ENCODE measurements around the gene CES3. TPM values are rescaled to one million over a fixed set of nuclear protein-coding genes. Genes with fewer than 3 reads are reported as not detected.

The CES3 gene
- total RNA-seq, 6 donors from 2014 or later, result 1.4 to 6.2 (median 2.9) TPM

DNA sequence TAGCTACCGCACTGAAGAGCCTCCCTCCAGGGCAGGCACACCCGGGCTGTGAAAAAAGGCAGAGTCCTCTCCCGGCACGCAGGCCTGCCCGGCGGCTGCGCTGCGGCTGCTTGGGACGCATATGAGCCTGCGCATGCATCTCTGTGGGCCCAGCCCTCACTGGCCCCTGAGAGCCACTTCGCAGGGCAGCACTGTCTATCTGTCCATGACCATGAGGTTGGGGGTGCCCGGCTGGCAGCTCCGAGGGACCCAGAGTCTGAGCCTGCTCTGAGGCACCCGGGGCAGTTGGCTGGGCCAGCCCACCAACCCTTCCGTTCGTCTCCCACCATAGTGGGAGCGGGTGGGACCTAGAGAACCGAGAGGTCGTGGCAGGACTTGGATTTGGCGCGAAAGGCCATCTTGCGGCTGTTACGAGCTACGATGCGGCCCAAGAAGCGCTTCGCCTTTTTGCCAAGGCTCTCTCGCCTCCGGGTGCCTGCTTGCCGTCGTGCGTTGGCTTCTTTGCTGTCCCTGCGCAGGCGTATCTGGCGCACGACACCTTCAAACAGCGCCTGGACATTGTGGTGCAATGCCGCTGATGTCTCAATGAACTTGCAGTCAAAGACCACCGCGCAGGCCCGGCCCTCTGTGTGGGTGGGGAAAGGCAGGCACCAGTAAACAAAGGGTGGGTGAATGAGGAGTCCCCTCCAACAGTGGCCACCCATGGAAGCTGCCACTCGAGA lies 39.2 kb upstream of the CES3 start:
- H3K27ac ChIP-seq, result peak overlapping the region in 3 of 4 donors; percentile 35 to 61 (median 42)
- no peak for TF ChIP-seq EP300 (IDR thresholded peaks at IDR 0.05)
- no peak for TF ChIP-seq POLR2AphosphoS5 (IDR thresholded peaks at IDR 0.05)
- TF ChIP-seq POLR2A (IDR thresholded peaks at IDR 0.05), result no peak
- TF ChIP-seq, protein P1, sequence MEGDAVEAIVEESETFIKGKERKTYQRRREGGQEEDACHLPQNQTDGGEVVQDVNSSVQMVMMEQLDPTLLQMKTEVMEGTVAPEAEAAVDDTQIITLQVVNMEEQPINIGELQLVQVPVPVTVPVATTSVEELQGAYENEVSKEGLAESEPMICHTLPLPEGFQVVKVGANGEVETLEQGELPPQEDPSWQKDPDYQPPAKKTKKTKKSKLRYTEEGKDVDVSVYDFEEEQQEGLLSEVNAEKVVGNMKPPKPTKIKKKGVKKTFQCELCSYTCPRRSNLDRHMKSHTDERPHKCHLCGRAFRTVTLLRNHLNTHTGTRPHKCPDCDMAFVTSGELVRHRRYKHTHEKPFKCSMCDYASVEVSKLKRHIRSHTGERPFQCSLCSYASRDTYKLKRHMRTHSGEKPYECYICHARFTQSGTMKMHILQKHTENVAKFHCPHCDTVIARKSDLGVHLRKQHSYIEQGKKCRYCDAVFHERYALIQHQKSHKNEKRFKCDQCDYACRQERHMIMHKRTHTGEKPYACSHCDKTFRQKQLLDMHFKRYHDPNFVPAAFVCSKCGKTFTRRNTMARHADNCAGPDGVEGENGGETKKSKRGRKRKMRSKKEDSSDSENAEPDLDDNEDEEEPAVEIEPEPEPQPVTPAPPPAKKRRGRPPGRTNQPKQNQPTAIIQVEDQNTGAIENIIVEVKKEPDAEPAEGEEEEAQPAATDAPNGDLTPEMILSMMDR (IDR thresholded peaks at IDR 0.05), result no peak
- 74 to 81% methylated on average over 30 to 42 of the region's 42 CpGs for WGBS, 2 donors

DNA sequence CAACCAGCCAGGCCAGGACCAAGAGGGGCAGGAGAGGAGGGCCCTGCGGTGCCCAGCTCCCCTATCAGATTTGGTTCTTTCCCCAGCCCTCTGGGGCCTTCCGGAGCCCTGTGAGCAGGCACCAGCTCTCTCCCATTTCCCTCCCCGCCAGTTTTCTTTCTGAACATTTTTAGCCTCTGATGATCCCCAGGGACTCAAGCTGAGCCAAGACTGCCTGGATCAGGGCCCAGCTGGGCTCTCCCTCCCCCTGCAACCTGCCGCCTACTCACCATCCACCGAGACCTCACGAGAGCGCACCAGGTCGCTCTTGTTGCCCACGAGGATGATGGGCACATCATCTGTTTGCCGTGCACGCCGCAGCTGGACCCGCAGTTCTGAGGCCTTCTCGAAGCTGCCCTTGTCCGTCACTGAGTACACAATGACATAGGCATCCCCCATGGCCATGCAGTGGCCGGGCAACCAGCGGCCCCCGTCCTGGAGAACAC lies 37.8 kb upstream of the CES3 start:
- H3K9me3 ChIP-seq, result no peaks in the 10 kb centered on the region
- no peak for TF ChIP-seq POLR2A (IDR thresholded peaks at IDR 0.05)
- TF ChIP-seq POLR2AphosphoS5 (IDR thresholded peaks at IDR 0.05), result peak in 1 of 2 donors; percentile 12
- 66 to 68% methylated on average over 9 to 17 of the region's 18 CpGs for WGBS, 2 donors
- peak in 1 of 2 donors; percentile 73 for DNase-seq
- peaks cover 36 to 52% (median 41%) of the 10 kb centered on the region in 4 donors for H3K4me1 ChIP-seq
- peak overlapping the region in 3 of 4 donors; percentile 47 to 68 (median 61) for H3K4me3 ChIP-seq
- peak overlapping the region in 3 of 4 donors; percentile 60 to 84 (median 80) for H3K27ac ChIP-seq
- H3K36me3 ChIP-seq, result peaks cover 0 to 8% (median 4%) of the 10 kb centered on the region in 4 donors
- H3K27me3 ChIP-seq, result peaks cover 0 to 16% (median 10%) of the 10 kb centered on the region in 4 donors
- no peak for ATAC-seq (ENCODE audit: low FRiP score in 2 of 2)

More for the DNA sequence above, 39.2 kb upstream of the CES3 start:
- no peaks in the 10 kb centered on the region for H3K9me3 ChIP-seq
- H3K27me3 ChIP-seq, result peaks cover 0 to 16% (median 10%) of the 10 kb centered on the region in 4 donors
- H3K4me1 ChIP-seq, result peaks cover 26 to 38% (median 29%) of the 10 kb centered on the region in 4 donors
- no peak for ATAC-seq (ENCODE audit: low FRiP score in 2 of 2)
- DNase-seq, result peak in 1 of 2 donors; percentile 73
- peaks cover 0 to 8% (median 4%) of the 10 kb centered on the region in 4 donors for H3K36me3 ChIP-seq
- H3K4me3 ChIP-seq, result peak overlapping the region in 2 of 4 donors; percentile 6 to 68

DNA sequence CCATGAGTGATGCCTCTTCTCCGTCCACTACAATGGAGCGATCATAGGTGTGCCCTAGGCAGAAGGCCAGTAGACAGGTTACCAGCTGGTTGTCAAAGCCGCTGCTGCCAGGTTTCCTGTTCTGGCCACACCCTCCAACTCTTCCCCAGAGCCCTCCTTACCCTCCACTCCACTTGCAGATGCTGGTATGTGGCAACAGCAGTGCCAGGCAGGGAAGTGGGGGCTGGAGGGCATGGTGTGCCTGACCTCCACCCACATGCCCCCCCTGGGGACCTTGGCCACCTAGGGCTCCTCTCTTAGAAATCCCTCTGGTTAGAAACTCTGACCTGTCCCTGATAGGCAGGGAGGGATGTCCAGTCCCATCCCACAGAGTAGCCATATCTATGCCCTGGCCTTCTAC lies 37.2 kb upstream of the CES3 start:
- Histone ChIP-seq H3K27me3 (peaks cover 0 to 16% (median 10%) of the 10 kb centered on the region in 4 donors), H3K4me1 (peaks cover 40 to 55% (median 42%) of the 10 kb centered on the region in 4 donors), H3K27ac (peak overlapping the region; percentile 11 to 84 (median 70)), H3K36me3 (peaks cover 0 to 8% (median 4%) of the 10 kb centered on the region in 4 donors), H3K9me3 (no peaks in the 10 kb centered on the region), H3K4me3 (peak overlapping the region in 3 of 4 donors; percentile 47 to 68 (median 61))
- ATAC-seq (ENCODE audit: low FRiP score in 2 of 2) (no peak), DNase-seq (peak in 1 of 2 donors; percentile 75)
- 32 to 49% methylated on average over 2 to 3 of the region's 3 CpGs for WGBS, 2 donors
- TF ChIP-seq POLR2AphosphoS5 (IDR thresholded peaks at IDR 0.05) (no peak), POLR2A (IDR thresholded peaks at IDR 0.05) (no peak), EP300 (IDR thresholded peaks at IDR 0.05) (no peak)
- TF ChIP-seq, protein P1 (IDR thresholded peaks at IDR 0.05), result no peak

DNA sequence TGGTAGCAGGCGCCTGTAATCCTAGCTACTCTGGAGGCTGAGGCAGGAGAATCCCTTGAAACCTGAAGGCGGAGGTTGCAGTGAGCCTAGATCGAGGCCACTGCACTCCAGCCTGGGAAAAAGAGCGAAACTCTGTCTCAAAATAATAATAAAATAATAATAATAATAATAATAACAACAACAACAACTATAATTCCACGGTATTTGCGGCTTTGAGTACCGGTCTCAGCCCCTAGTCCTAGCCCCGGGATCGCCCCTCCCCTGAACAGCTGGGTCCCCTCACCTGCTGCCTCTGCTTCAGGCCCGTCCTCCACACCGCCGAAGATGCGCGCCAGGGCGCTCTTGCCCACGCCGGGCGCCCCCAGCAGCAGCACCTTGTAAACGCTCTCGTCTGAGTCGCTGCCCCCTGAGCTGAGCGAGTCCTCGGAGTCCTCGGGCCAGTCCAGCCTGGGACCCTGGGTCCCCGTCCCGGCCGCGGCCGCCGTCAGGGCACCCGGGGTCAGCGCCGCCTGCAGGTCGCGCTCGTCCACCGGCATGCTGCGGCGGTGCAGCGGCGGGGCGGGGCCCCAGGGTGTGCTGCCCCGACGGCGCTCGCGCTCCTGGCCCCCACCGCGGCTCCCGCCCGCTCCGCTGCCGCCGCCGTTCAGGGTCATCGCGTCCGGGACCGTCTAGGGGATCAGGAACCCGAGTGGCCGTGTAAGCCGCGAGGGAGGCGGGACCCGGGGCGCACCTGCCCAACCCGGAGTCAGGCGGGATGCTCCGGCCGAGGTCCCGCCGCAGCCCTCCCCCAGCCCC lies 36.3 kb upstream of the CES3 start:
- TF ChIP-seq, protein P1 (IDR thresholded peaks at IDR 0.05), result peak; percentile 45 to 82 (median 67)
- TF ChIP-seq EP300 (IDR thresholded peaks at IDR 0.05), result no peak
- DNase-seq (peak; percentile 60 to 93), ATAC-seq (ENCODE audit: low FRiP score in 2 of 2) (peak in 1 of 2 donors; percentile 75)
- Histone ChIP-seq H3K4me3 (peak overlapping the region; percentile 4 to 68 (median 54)), H3K27me3 (peaks cover 0 to 16% (median 10%) of the 10 kb centered on the region in 4 donors), H3K27ac (peak overlapping the region; percentile 71 to 84 (median 78)), H3K36me3 (peaks cover 0 to 8% (median 4%) of the 10 kb centered on the region in 4 donors), H3K9me3 (no peaks in the 10 kb centered on the region), H3K4me1 (peaks cover 40 to 55% (median 42%) of the 10 kb centered on the region in 4 donors)
- 24 to 32% methylated on average over 15 to 19 of the region's 72 CpGs for WGBS, 2 donors

Measured in upper lobe of left lung (tissue), 6 donors.